Smooth muscle cell (in vitro differentiated cells): ENCODE data around the gene TELO2. TPM values are rescaled to one million over a fixed set of nuclear protein-coding genes. Genes with fewer than 3 reads are reported as not detected.
A peak's percentile ranks its signal among the peaks of the same experiment; 100 is the strongest.

Source experiments
- DNase-seq: peaks from one replicate; lab custom pipeline; 2025; ENCODE audit not compliant: unreplicated experiment; lab: John Stamatoyannopoulos, UW
- H2AFZ ChIP-seq: fragments of 200-600 bp; sonication (generic); 2 replicates; pipeline ENCODE4 v1.6.0; 2016; ENCODE audit warnings: antibody characterized with exemption, low read depth, mild to moderate bottlenecking
- H3F3A ChIP-seq: fragments of 200-600 bp; sonication (generic); 2 replicates; pipeline ENCODE4 v1.6.0; 2017; ENCODE audit warnings: antibody characterized with exemption, low read depth
- H3K27ac ChIP-seq: fragments of 200-600 bp; sonication (generic); 2 replicates; pipeline ENCODE4 v1.5.1; 2016; ENCODE audit warnings: low read depth, mild to moderate bottlenecking
- H3K27me3 ChIP-seq: fragments of 200-600 bp; sonication (generic); 2 replicates; pipeline ENCODE4 v1.6.1; 2016; ENCODE audit warnings: low read depth, mild to moderate bottlenecking
- H3K36me3 ChIP-seq: fragments of 200-600 bp; sonication (generic); 2 replicates; pipeline ENCODE4 v1.5.1; 2016; ENCODE audit warnings: low read depth
- H3K4me1 ChIP-seq: fragments of 200-600 bp; sonication (generic); 2 replicates; pipeline ENCODE4 v1.5.1; 2016; ENCODE audit warnings: low read depth
- H3K4me2 ChIP-seq: fragments of 200-600 bp; sonication (generic); 2 replicates; pipeline ENCODE4 v1.6.0; 2016; ENCODE audit warnings: mild to moderate bottlenecking
- H3K4me3 ChIP-seq: fragments of 200-600 bp; sonication (generic); 2 replicates; pipeline ENCODE4 v1.5.1; 2016; ENCODE audit warnings: mild to moderate bottlenecking
- H3K79me2 ChIP-seq: fragments of 200-600 bp; sonication (generic); 2 replicates; pipeline ENCODE4 v1.6.0; 2016; ENCODE audit warnings: low read depth, mild to moderate bottlenecking
- H3K9ac ChIP-seq: fragments of 200-600 bp; sonication (generic); 2 replicates; pipeline ENCODE4 v1.6.0; 2016; ENCODE audit warnings: low read depth
- H3K9me3 ChIP-seq: fragments of 200-600 bp; sonication (generic); replicated peaks from 2 replicates; pipeline ENCODE4 v1.5.1; 2016; ENCODE audit warnings: low read depth
- H4K20me1 ChIP-seq: fragments of 200-600 bp; sonication (generic); 2 replicates; pipeline ENCODE4 v1.6.0; 2016; ENCODE audit warnings: low read depth
- CTCF ChIP-seq: fragments of 200-600 bp; sonication (generic); IDR thresholded peaks from 2 replicates; pipeline ENCODE4 v1.5.1; 2017; ENCODE audit warnings: borderline replicate concordance, mild to moderate bottlenecking, antibody characterized with exemption; ENCODE audit not compliant: insufficient read depth, poor library complexity, severe bottlenecking
- WGBS: methylation state at CpG from one replicate; pipeline ENCODE4 v1.1.7; 2016; ENCODE audit warnings: low lambda C conversion rate; 5-methylcytosine and 5-hydroxymethylcytosine counted together
- polyA plus RNA-seq: library from polyadenylated mRNA; unstranded; fragments of >200 nt; fragmentation: Nextera tagmentation; extraction: Ambion mirVana; gene quantifications from 2 replicates; pipeline ENCODE4 v1.2.1, GENCODE V29; 2016
- total RNA-seq: library from RNA; depleted of rRNA; stranded (reverse); fragments of >200 nt; gene quantifications from 2 replicates; pipeline ENCODE4 v1.2.3, GENCODE V29; 2014

The TELO2 gene
- total and polyA plus RNA-seq, 2 experiments from 2014 or later = 6.5 to 22.9 TPM

GRCh38 chr16:1531638-1531910, 38.4 kb downstream of the TELO2 start:
- no peak for DNase-seq
- no peaks in the 10 kb centered on the region for H3K9me3 ChIP-seq
- no peaks in the 10 kb centered on the region for H4K20me1 ChIP-seq
- no peaks in the 10 kb centered on the region for H3K36me3 ChIP-seq
- no peaks in the 10 kb centered on the region for H3K4me1 ChIP-seq
- H3F3A ChIP-seq = peaks cover 4% of the 10 kb centered on the region
- no peaks in the 10 kb centered on the region for H3K27me3 ChIP-seq
- H3K79me2 ChIP-seq = peaks cover 20% of the 10 kb centered on the region
- H3K27ac ChIP-seq = peak overlapping the region; percentile 22
- H3K9ac ChIP-seq = no peak overlapping the region
- H3K4me3 ChIP-seq = no peak overlapping the region
- no peak for TF ChIP-seq CTCF
- WGBS = 95% methylated on average over 14 of the region's 14 CpGs
- peak overlapping the region; percentile 55 for H3K4me2 ChIP-seq
- H2AFZ ChIP-seq = no peak overlapping the region

GRCh38 chr16:1532081-1532760, 39.1 kb downstream of the TELO2 start:
- Histone ChIP-seq H3K79me2 (peaks cover 22% of the 10 kb centered on the region), H3K4me2 (peak overlapping the region; percentile 11), H4K20me1 (no peaks in the 10 kb centered on the region), H3K27me3 (no peaks in the 10 kb centered on the region), H3K36me3 (no peaks in the 10 kb centered on the region), H3K27ac (peak overlapping the region; percentile 22), H2AFZ (no peak overlapping the region), H3K9me3 (no peaks in the 10 kb centered on the region), H3F3A (peaks cover 4% of the 10 kb centered on the region), H3K9ac (no peak overlapping the region), H3K4me3 (no peak overlapping the region), H3K4me1 (no peaks in the 10 kb centered on the region)
- no peak for TF ChIP-seq CTCF
- WGBS = 73% methylated on average over 27 of the region's 28 CpGs
- no peak for DNase-seq

GRCh38 chr16:1532771-1533170, 39.6 kb downstream of the TELO2 start:
- H3K4me2 ChIP-seq = no peak overlapping the region
- H3K79me2 ChIP-seq = peaks cover 22% of the 10 kb centered on the region
- H4K20me1 ChIP-seq = no peaks in the 10 kb centered on the region
- H3K9ac ChIP-seq = no peak overlapping the region
- no peaks in the 10 kb centered on the region for H3K9me3 ChIP-seq
- H2AFZ ChIP-seq = no peak overlapping the region
- peaks cover 4% of the 10 kb centered on the region for H3F3A ChIP-seq
- peak overlapping the region; percentile 34 for H3K27ac ChIP-seq
- no peak for TF ChIP-seq CTCF
- H3K4me1 ChIP-seq = no peaks in the 10 kb centered on the region
- no peak overlapping the region for H3K4me3 ChIP-seq
- no peaks in the 10 kb centered on the region for H3K27me3 ChIP-seq
- H3K36me3 ChIP-seq = no peaks in the 10 kb centered on the region
- WGBS = 94% methylated on average over 10 of the region's 10 CpGs
- no peak for DNase-seq

- no peak for DNase-seq
- WGBS = 73% methylated on average over 26 of the region's 27 CpGs
- Histone ChIP-seq H3K4me1 (no peaks in the 10 kb centered on the region), H3K9ac (no peak within 1 kb of the TSS), H3K79me2 (peaks cover 22% of the 10 kb centered on the region), H3K27ac (peak within 1 kb of the TSS; percentile 34), H4K20me1 (no peaks in the 10 kb centered on the region), H3K9me3 (no peaks in the 10 kb centered on the region), H3K4me2 (peak within 1 kb of the TSS; percentile 14), H3K36me3 (no peaks in the 10 kb centered on the region), H2AFZ (no peak within 1 kb of the TSS), H3K4me3 (peak within 1 kb of the TSS; percentile 10), H3F3A (peaks cover 4% of the 10 kb centered on the region), H3K27me3 (no peaks in the 10 kb centered on the region)
- TF ChIP-seq CTCF = no peak
Measured at GRCh38 chr16:1533443-1533951, 40.3 kb downstream of the TELO2 start, which contains the start of gene TMEM204. TSS of gene TMEM204 (plus strand) at chr16:1533666. CDS start at chr16:1534276, 610 bp downstream.
